ENCODE results near the gene GAST. TPM values are rescaled to one million over a fixed set of nuclear protein-coding genes. Genes with fewer than 3 reads are reported as not detected.

Gene GAST
- total and polyA plus RNA-seq, 2 experiments from 2014 or later = not detected

DNA sequence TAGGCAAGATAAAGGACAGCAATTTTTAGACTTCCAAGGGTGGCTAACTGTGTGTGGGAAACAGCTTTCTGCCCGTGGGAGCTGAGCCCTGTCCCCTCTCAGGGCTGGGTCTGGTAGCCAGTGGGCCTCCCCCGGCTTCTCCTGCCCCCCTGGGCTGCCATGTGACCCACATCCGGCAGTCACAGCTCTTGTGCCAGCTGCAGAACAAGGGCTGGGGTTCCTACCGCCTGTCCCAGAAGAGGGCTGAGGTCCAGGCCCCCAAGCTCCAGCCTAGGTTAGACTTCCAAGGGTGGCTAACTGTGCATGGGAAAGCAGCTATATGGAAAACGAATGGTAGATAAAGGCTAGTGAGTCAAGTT, 6.1 kb downstream of the GAST start:
- no peak for ATAC-seq
- TF ChIP-seq, protein P1, sequence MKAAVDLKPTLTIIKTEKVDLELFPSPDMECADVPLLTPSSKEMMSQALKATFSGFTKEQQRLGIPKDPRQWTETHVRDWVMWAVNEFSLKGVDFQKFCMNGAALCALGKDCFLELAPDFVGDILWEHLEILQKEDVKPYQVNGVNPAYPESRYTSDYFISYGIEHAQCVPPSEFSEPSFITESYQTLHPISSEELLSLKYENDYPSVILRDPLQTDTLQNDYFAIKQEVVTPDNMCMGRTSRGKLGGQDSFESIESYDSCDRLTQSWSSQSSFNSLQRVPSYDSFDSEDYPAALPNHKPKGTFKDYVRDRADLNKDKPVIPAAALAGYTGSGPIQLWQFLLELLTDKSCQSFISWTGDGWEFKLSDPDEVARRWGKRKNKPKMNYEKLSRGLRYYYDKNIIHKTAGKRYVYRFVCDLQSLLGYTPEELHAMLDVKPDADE (IDR thresholded peaks at IDR 0.05) = no peak
- TF ChIP-seq, protein P2, sequence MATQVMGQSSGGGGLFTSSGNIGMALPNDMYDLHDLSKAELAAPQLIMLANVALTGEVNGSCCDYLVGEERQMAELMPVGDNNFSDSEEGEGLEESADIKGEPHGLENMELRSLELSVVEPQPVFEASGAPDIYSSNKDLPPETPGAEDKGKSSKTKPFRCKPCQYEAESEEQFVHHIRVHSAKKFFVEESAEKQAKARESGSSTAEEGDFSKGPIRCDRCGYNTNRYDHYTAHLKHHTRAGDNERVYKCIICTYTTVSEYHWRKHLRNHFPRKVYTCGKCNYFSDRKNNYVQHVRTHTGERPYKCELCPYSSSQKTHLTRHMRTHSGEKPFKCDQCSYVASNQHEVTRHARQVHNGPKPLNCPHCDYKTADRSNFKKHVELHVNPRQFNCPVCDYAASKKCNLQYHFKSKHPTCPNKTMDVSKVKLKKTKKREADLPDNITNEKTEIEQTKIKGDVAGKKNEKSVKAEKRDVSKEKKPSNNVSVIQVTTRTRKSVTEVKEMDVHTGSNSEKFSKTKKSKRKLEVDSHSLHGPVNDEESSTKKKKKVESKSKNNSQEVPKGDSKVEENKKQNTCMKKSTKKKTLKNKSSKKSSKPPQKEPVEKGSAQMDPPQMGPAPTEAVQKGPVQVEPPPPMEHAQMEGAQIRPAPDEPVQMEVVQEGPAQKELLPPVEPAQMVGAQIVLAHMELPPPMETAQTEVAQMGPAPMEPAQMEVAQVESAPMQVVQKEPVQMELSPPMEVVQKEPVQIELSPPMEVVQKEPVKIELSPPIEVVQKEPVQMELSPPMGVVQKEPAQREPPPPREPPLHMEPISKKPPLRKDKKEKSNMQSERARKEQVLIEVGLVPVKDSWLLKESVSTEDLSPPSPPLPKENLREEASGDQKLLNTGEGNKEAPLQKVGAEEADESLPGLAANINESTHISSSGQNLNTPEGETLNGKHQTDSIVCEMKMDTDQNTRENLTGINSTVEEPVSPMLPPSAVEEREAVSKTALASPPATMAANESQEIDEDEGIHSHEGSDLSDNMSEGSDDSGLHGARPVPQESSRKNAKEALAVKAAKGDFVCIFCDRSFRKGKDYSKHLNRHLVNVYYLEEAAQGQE (IDR thresholded peaks at IDR 0.05; ENCODE audit: unreplicated experiment) = no peak
- Mint-ChIP-seq H3K36me3 (ENCODE audit: low read depth) (no peaks in the 10 kb centered on the region), H3K27me3 (ENCODE audit: insufficient read depth, low read depth, poor library complexity) (peaks cover 2% of the 10 kb centered on the region), H3K4me1 (peaks cover 7% of the 10 kb centered on the region; the same call in 2 of the 3 replicates), H3K4me3 (no peak overlapping the region), H3K27ac (no peak overlapping the region), H3K9me3 (peaks cover 3% of the 10 kb centered on the region; the same call in 1 of the 3 replicates)
- H3K4me2 ChIP-seq = no peak overlapping the region
- H3F3A ChIP-seq (replicated peaks; ENCODE audit: low read depth) = no peaks in the 10 kb centered on the region
- no peak overlapping the region for H3K27ac ChIP-seq (ENCODE audit: low read depth)
- no peak overlapping the region for H3K4me3 ChIP-seq
- no peaks in the 10 kb centered on the region for H3K79me2 ChIP-seq (replicated peaks; ENCODE audit: insufficient read depth)
- no peaks in the 10 kb centered on the region for H3K36me3 ChIP-seq (ENCODE audit: insufficient read depth)
- H2AFZ ChIP-seq = peak overlapping the region; percentile 56; the same call in 1 of the 2 replicates
- H3K4me1 ChIP-seq (ENCODE audit: insufficient read depth) = no peaks in the 10 kb centered on the region; the same call in 1 of the 2 replicates
- H3K9me2 ChIP-seq (ENCODE audit: insufficient read depth) = no peaks in the 10 kb centered on the region
- H3K27me3 ChIP-seq (ENCODE audit: insufficient read depth) = no peaks in the 10 kb centered on the region
- no peaks in the 10 kb centered on the region for H4K20me1 ChIP-seq (replicated peaks; ENCODE audit: insufficient read depth)
- no peak for DNase-seq (ENCODE audit: low spot score)

DNA sequence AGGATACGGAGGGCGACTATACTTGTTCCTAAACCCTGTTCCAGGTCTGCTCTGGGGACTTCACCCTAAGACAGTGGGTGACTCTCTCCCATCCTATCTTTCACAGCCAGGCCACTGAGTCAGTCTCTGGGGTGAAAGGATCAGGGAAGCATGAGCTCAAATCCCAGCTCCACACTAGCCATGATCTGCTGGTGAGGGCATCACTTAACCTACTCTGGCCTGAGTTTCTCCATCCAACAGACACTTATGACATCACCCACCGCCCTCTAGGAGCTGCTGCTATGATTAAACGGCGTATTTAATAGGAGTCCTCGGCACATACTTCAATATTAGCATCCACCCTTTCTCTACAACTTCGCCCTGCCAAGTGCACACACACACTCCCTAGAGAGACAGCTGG, 10.1 kb downstream of the GAST start:
- no peak for DNase-seq (ENCODE audit: low spot score)
- Mint-ChIP-seq H3K9me3 (peaks cover 3% of the 10 kb centered on the region; the same call in 1 of the 3 replicates), H3K4me1 (peaks cover 16% of the 10 kb centered on the region), H3K27me3 (ENCODE audit: insufficient read depth, low read depth, poor library complexity) (peaks cover 14% of the 10 kb centered on the region), H3K36me3 (ENCODE audit: low read depth) (no peaks in the 10 kb centered on the region; the same call in 2 of the 3 replicates), H3K4me3 (no peak overlapping the region), H3K27ac (no peak overlapping the region)
- Histone ChIP-seq H3F3A (replicated peaks; ENCODE audit: low read depth) (no peaks in the 10 kb centered on the region), H3K4me3 (no peak overlapping the region), H2AFZ (no peak overlapping the region), H4K20me1 (replicated peaks; ENCODE audit: insufficient read depth) (no peaks in the 10 kb centered on the region), H3K4me2 (no peak overlapping the region), H3K27me3 (ENCODE audit: insufficient read depth) (no peaks in the 10 kb centered on the region), H3K36me3 (ENCODE audit: insufficient read depth) (no peaks in the 10 kb centered on the region), H3K9me2 (ENCODE audit: insufficient read depth) (no peaks in the 10 kb centered on the region), H3K4me1 (ENCODE audit: insufficient read depth) (no peaks in the 10 kb centered on the region; the same call in 1 of the 2 replicates), H3K27ac (ENCODE audit: low read depth) (no peak overlapping the region), H3K79me2 (replicated peaks; ENCODE audit: insufficient read depth) (no peaks in the 10 kb centered on the region)
- no peak for ATAC-seq
- TF ChIP-seq STAT1 (IDR thresholded peaks at IDR 0.05; ENCODE audit: unreplicated experiment) (no peak), NANOG (IDR thresholded peaks at IDR 0.05; ENCODE audit: borderline replicate concordance) (no peak), CREB1 (CRISPR knock-in tag; IDR thresholded peaks at IDR 0.05; ENCODE audit: low read depth) (no peak), ZNF331 (CRISPR knock-in tag; IDR thresholded peaks at IDR 0.05; ENCODE audit: low read depth) (no peak), ZNF114 (CRISPR knock-in tag; IDR thresholded peaks at IDR 0.05) (no peak), EZH2phosphoT487 (IDR thresholded peaks at IDR 0.05; ENCODE audit: unreplicated experiment) (no peak), JUNB (IDR thresholded peaks at IDR 0.05; ENCODE audit: unreplicated experiment) (no peak), EZH2 (IDR thresholded peaks at IDR 0.05; ENCODE audit: low read depth, unreplicated experiment) (no peak), POLR2AphosphoS5 (IDR thresholded peaks at IDR 0.05; ENCODE audit: low read depth) (no peak)
- TF ChIP-seq, protein P3, sequence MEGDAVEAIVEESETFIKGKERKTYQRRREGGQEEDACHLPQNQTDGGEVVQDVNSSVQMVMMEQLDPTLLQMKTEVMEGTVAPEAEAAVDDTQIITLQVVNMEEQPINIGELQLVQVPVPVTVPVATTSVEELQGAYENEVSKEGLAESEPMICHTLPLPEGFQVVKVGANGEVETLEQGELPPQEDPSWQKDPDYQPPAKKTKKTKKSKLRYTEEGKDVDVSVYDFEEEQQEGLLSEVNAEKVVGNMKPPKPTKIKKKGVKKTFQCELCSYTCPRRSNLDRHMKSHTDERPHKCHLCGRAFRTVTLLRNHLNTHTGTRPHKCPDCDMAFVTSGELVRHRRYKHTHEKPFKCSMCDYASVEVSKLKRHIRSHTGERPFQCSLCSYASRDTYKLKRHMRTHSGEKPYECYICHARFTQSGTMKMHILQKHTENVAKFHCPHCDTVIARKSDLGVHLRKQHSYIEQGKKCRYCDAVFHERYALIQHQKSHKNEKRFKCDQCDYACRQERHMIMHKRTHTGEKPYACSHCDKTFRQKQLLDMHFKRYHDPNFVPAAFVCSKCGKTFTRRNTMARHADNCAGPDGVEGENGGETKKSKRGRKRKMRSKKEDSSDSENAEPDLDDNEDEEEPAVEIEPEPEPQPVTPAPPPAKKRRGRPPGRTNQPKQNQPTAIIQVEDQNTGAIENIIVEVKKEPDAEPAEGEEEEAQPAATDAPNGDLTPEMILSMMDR (conservative IDR thresholded peaks at IDR 0.05; ENCODE audit: low read depth in 2 of 2) = no peak
- TF ChIP-seq, protein P1 (IDR thresholded peaks at IDR 0.05) = no peak

Data from GM23338 (cell line).